Stimulated activated naive CD8-positive, alpha-beta T cell treated with anti-CD3 and anti-CD28 coated beads, Interleukin-15, amount 100 ng/mL, for 72 hours (primary cell): ENCODE results near the gene CXCL12.

Source experiments
- ATAC-seq: fragments of 150-1000 bp; cut with Tn5 transposase; 2 replicates; pipeline ENCODE4 v1.10.0; 2021; ENCODE audit warnings: mild to moderate bottlenecking, moderate library complexity
- DNase-seq, 2 donors: peaks; one replicate each; pipeline ENCODE4 v3.0.0; 2021 to 2022
- H3K27ac Mint-ChIP-seq, 2 donors: one replicate each; pipeline ENCODE4 v1.8.0; 2022; ENCODE audit warnings: mild to moderate bottlenecking in 2 of 2, mixed read lengths in 2 of 2, moderate library complexity in 2 of 2
- H3K27me3 Mint-ChIP-seq: one replicate; pipeline ENCODE4 v1.8.0; 2022; ENCODE audit warnings: mixed read lengths
- H3K4me1 Mint-ChIP-seq: one replicate; pipeline ENCODE4 v1.8.0; 2022; ENCODE audit warnings: mild to moderate bottlenecking, mixed read lengths
- H3K4me3 Mint-ChIP-seq, 2 donors: one replicate each; pipeline ENCODE4 v1.8.0; 2022; ENCODE audit warnings: mild to moderate bottlenecking in 2 of 2, mixed read lengths in 2 of 2, moderate library complexity in 1 of 2
- H3K9me3 Mint-ChIP-seq, 2 donors: one replicate each; pipeline ENCODE4 v1.8.0; 2022; ENCODE audit warnings: mixed read lengths in 2 of 2

Gene CXCL12

GRCh38 chr10:44385026-44385695 lies at the start of gene CXCL12:
TSS of gene CXCL12 (minus strand) at chr10:44385097. CDS start at chr10:44385005, 92 bp downstream.
- H3K9me3 Mint-ChIP-seq = no peaks in the 10 kb centered on the region
- ATAC-seq (no peak), DNase-seq (no peak)
- peaks cover 59% of the 10 kb centered on the region for H3K27me3 Mint-ChIP-seq
- peak within 1 kb of the TSS; percentile 69 for H3K4me3 Mint-ChIP-seq
- no peak within 1 kb of the TSS for H3K27ac Mint-ChIP-seq
- peaks cover 11% of the 10 kb centered on the region for H3K4me1 Mint-ChIP-seq

- ATAC-seq (no peak), DNase-seq (no peak)
- H3K27me3 Mint-ChIP-seq = no peaks in the 10 kb centered on the region
Measured at GRCh38 chr10:44427479-44427878, 42.6 kb upstream of the CXCL12 start.

GRCh38 chr10:44427037-44427436 lies 42.1 kb upstream of the CXCL12 start:
- Mint-ChIP-seq H3K4me1 (no peaks in the 10 kb centered on the region), H3K27ac (no peak overlapping the region), H3K4me3 (no peak overlapping the region), H3K27me3 (no peaks in the 10 kb centered on the region), H3K9me3 (peaks cover 9 to 20% of the 10 kb centered on the region in 2 donors)
- DNase-seq (no peak), ATAC-seq (peak; percentile 24)

More at GRCh38 chr10:44427479-44427878, 42.6 kb upstream of the CXCL12 start:
- Mint-ChIP-seq H3K4me1 (no peaks in the 10 kb centered on the region), H3K9me3 (peaks cover 11 to 24% of the 10 kb centered on the region in 2 donors), H3K27ac (no peak overlapping the region), H3K4me3 (no peak overlapping the region)

- Mint-ChIP-seq H3K27ac (no peak overlapping the region), H3K4me3 (no peak overlapping the region), H3K9me3 (peaks cover 7 to 15% of the 10 kb centered on the region in 2 donors), H3K27me3 (no peaks in the 10 kb centered on the region), H3K4me1 (no peaks in the 10 kb centered on the region)
- no peak for ATAC-seq
- no peak for DNase-seq
Measured at GRCh38 chr10:44426247-44427034, 41.5 kb upstream of the CXCL12 start.

GRCh38 chr10:44425466-44425865 lies 40.6 kb upstream of the CXCL12 start:
- no peak overlapping the region for H3K27ac Mint-ChIP-seq
- H3K27me3 Mint-ChIP-seq = no peaks in the 10 kb centered on the region
- no peak overlapping the region for H3K4me3 Mint-ChIP-seq
- H3K4me1 Mint-ChIP-seq = peaks cover under 1% of the 10 kb centered on the region
- ATAC-seq (no peak), DNase-seq (no peak)
- H3K9me3 Mint-ChIP-seq = peaks cover 0 to 5% of the 10 kb centered on the region in 2 donors

GRCh38 chr10:44424957-44425356 lies 40.1 kb upstream of the CXCL12 start:
- peaks cover 0 to 4% of the 10 kb centered on the region in 2 donors for H3K9me3 Mint-ChIP-seq
- no peaks in the 10 kb centered on the region for H3K27me3 Mint-ChIP-seq
- no peak overlapping the region for H3K4me3 Mint-ChIP-seq
- ATAC-seq (no peak), DNase-seq (no peak)
- peak overlapping the region in 1 of 2 donors; percentile 27 for H3K27ac Mint-ChIP-seq
- H3K4me1 Mint-ChIP-seq = peaks cover 5% of the 10 kb centered on the region

GRCh38 chr10:44424298-44424697 lies 39.4 kb upstream of the CXCL12 start:
- Mint-ChIP-seq H3K27me3 (no peaks in the 10 kb centered on the region), H3K4me1 (peaks cover 10% of the 10 kb centered on the region), H3K4me3 (no peak overlapping the region), H3K9me3 (peaks cover 0 to 4% of the 10 kb centered on the region in 2 donors), H3K27ac (peak overlapping the region in 1 of 2 donors; percentile 35)
- no peak for DNase-seq
- ATAC-seq = no peak

GRCh38 chr10:44422570-44423101 lies 37.7 kb upstream of the CXCL12 start:
- Mint-ChIP-seq H3K4me3 (no peak overlapping the region), H3K27me3 (no peaks in the 10 kb centered on the region), H3K4me1 (peaks cover 10% of the 10 kb centered on the region), H3K9me3 (no peaks in the 10 kb centered on the region), H3K27ac (no peak overlapping the region)
- DNase-seq (no peak), ATAC-seq (no peak)

GRCh38 chr10:44422153-44422552 lies 37.3 kb upstream of the CXCL12 start:
- no peak for ATAC-seq
- no peaks in the 10 kb centered on the region for H3K27me3 Mint-ChIP-seq

GRCh38 chr10:44419790-44420549 lies 35.1 kb upstream of the CXCL12 start:
- no peak for ATAC-seq

More at GRCh38 chr10:44422153-44422552, 37.3 kb upstream of the CXCL12 start:
- no peak overlapping the region for H3K4me3 Mint-ChIP-seq
- no peak for DNase-seq
- no peaks in the 10 kb centered on the region for H3K9me3 Mint-ChIP-seq
- no peak overlapping the region for H3K27ac Mint-ChIP-seq
- peaks cover 10% of the 10 kb centered on the region for H3K4me1 Mint-ChIP-seq

GRCh38 chr10:44418637-44419036 lies 33.7 kb upstream of the CXCL12 start:
- DNase-seq (no peak), ATAC-seq (no peak)
- peaks cover 10% of the 10 kb centered on the region for H3K4me1 Mint-ChIP-seq
- no peak overlapping the region for H3K4me3 Mint-ChIP-seq
- no peaks in the 10 kb centered on the region for H3K27me3 Mint-ChIP-seq
- H3K27ac Mint-ChIP-seq = no peak overlapping the region
- H3K9me3 Mint-ChIP-seq = peaks cover 0 to 7% of the 10 kb centered on the region in 2 donors

More at GRCh38 chr10:44419790-44420549, 35.1 kb upstream of the CXCL12 start:
- no peak overlapping the region for H3K4me3 Mint-ChIP-seq
- H3K27ac Mint-ChIP-seq = no peak overlapping the region
- H3K9me3 Mint-ChIP-seq = peaks cover 0 to 7% of the 10 kb centered on the region in 2 donors
- peaks cover 10% of the 10 kb centered on the region for H3K4me1 Mint-ChIP-seq
- no peak for DNase-seq
- H3K27me3 Mint-ChIP-seq = no peaks in the 10 kb centered on the region

- no peak overlapping the region for H3K4me3 Mint-ChIP-seq
- DNase-seq = no peak
- no peak for ATAC-seq
- no peak overlapping the region for H3K27ac Mint-ChIP-seq
- H3K27me3 Mint-ChIP-seq = no peaks in the 10 kb centered on the region
- H3K4me1 Mint-ChIP-seq = peaks cover 10% of the 10 kb centered on the region
- peaks cover under 1 to 7% of the 10 kb centered on the region in 2 donors for H3K9me3 Mint-ChIP-seq
Measured at GRCh38 chr10:44417761-44418160, 32.9 kb upstream of the CXCL12 start.

- ATAC-seq (no peak), DNase-seq (no peak)
- Mint-ChIP-seq H3K27me3 (no peaks in the 10 kb centered on the region), H3K27ac (no peak overlapping the region), H3K4me1 (peaks cover 10% of the 10 kb centered on the region), H3K9me3 (peaks cover 7 to 8% of the 10 kb centered on the region in 2 donors), H3K4me3 (no peak overlapping the region)
Measured at GRCh38 chr10:44416936-44417335, 32.0 kb upstream of the CXCL12 start.

GRCh38 chr10:44416021-44416771 lies 31.3 kb upstream of the CXCL12 start:
- no peak for DNase-seq
- H3K27ac Mint-ChIP-seq = no peak overlapping the region
- H3K27me3 Mint-ChIP-seq = no peaks in the 10 kb centered on the region
- ATAC-seq = no peak
- peaks cover 7 to 8% of the 10 kb centered on the region in 2 donors for H3K9me3 Mint-ChIP-seq
- no peak overlapping the region for H3K4me3 Mint-ChIP-seq
- H3K4me1 Mint-ChIP-seq = peaks cover 10% of the 10 kb centered on the region

GRCh38 chr10:44415121-44415520 lies 30.2 kb upstream of the CXCL12 start:
- ATAC-seq (no peak), DNase-seq (no peak)
- H3K4me3 Mint-ChIP-seq = no peak overlapping the region
- no peak overlapping the region for H3K27ac Mint-ChIP-seq
- no peaks in the 10 kb centered on the region for H3K27me3 Mint-ChIP-seq
- H3K9me3 Mint-ChIP-seq = peaks cover 7 to 16% of the 10 kb centered on the region in 2 donors
- H3K4me1 Mint-ChIP-seq = peaks cover 6% of the 10 kb centered on the region
